Left ventricle myocardium inferior (tissue), 1 donor: Measurements from ENCODE around the gene PRR27. TPM values are rescaled to one million over a fixed set of nuclear protein-coding genes. Genes with fewer than 3 reads are reported as not detected.
A peak's percentile ranks its signal among the peaks of the same experiment; 100 is the strongest.

Experiments
- DNase-seq: peaks from one replicate; pipeline ENCODE4 v3.0.0-alpha.2; 2020
- H3K27ac ChIP-seq: fragments of 200-600 bp; replicated peaks from 2 replicates; pipeline ENCODE4 v1.8.0; 2021
- H3K27me3 ChIP-seq: fragments of 200-600 bp; 2 replicates; pipeline ENCODE4 v1.8.0; 2021; ENCODE audit warnings: low read depth
- H3K36me3 ChIP-seq: fragments of 200-600 bp; 2 replicates; pipeline ENCODE4 v1.8.0; 2021
- H3K4me1 ChIP-seq: fragments of 200-600 bp; 2 replicates; pipeline ENCODE4 v1.8.0; 2021
- H3K4me3 ChIP-seq: fragments of 200-600 bp; 2 replicates; pipeline ENCODE4 v1.8.0; 2021; ENCODE audit warnings: mild to moderate bottlenecking, moderate library complexity
- H3K9me3 ChIP-seq: fragments of 200-600 bp; replicated peaks from 2 replicates; pipeline ENCODE4 v1.8.0; 2021
- CTCF ChIP-seq: fragments of 200-600 bp; IDR thresholded peaks from 2 replicates; pipeline ENCODE4 v1.8.0; 2021; ENCODE audit warnings: antibody characterized with exemption, mild to moderate bottlenecking, borderline replicate concordance
- intact Hi-C: fragments of 100-400 bp; cut with micrococcal nuclease; formaldehyde crosslinking; loops from one replicate; pipeline ENCODE4 v1.11.0; 2022
- total RNA-seq: library from RNA; stranded (reverse); fragmentation: NEBNext Ultra II Directional; extraction: Animal tissue kit (Norgen Biotek cat#: 25700); gene quantifications from one replicate; pipeline ENCODE4 v1.2.1, GENCODE V29; 2021
- donor health status: DM: no; HTN: yes; CAD: no; lungs with severe emphysema.

Gene PRR27
- total RNA-seq, 1 donor from 2014 or later: not detected

GRCh38 chr4:70178075-70178660 lies 24.1 kb downstream of the PRR27 start:
- intact Hi-C loops: no loop called here
- H3K36me3 ChIP-seq: no peaks in the 10 kb centered on the region
- H3K9me3 ChIP-seq: no peaks in the 10 kb centered on the region
- H3K27me3 ChIP-seq: no peaks in the 10 kb centered on the region
- no peak for TF ChIP-seq CTCF
- no peak for DNase-seq
- no peak overlapping the region for H3K4me3 ChIP-seq
- H3K4me1 ChIP-seq: no peaks in the 10 kb centered on the region
- H3K27ac ChIP-seq: no peak overlapping the region

GRCh38 chr4:70179811-70180210 lies 25.8 kb downstream of the PRR27 start:
- Histone ChIP-seq H3K9me3 (no peaks in the 10 kb centered on the region), H3K4me1 (no peaks in the 10 kb centered on the region), H3K27ac (no peak overlapping the region), H3K36me3 (no peaks in the 10 kb centered on the region), H3K27me3 (no peaks in the 10 kb centered on the region), H3K4me3 (no peak overlapping the region)
- TF ChIP-seq CTCF: no peak
- intact Hi-C loops: no loop called here
- DNase-seq: no peak

GRCh38 chr4:70181864-70182263 lies 27.8 kb downstream of the PRR27 start:
- Histone ChIP-seq H3K36me3 (no peaks in the 10 kb centered on the region), H3K4me1 (no peaks in the 10 kb centered on the region), H3K9me3 (no peaks in the 10 kb centered on the region), H3K4me3 (no peak overlapping the region), H3K27ac (no peak overlapping the region), H3K27me3 (no peaks in the 10 kb centered on the region)
- TF ChIP-seq CTCF: no peak
- intact Hi-C loops: no loop called here
- no peak for DNase-seq

- H3K9me3 ChIP-seq: no peaks in the 10 kb centered on the region
- no peaks in the 10 kb centered on the region for H3K4me1 ChIP-seq
- H3K27me3 ChIP-seq: no peaks in the 10 kb centered on the region
- H3K36me3 ChIP-seq: no peaks in the 10 kb centered on the region
- H3K4me3 ChIP-seq: no peak overlapping the region
- no peak for TF ChIP-seq CTCF
- intact Hi-C loops: no loop called here
- DNase-seq: no peak
- no peak overlapping the region for H3K27ac ChIP-seq
Measured at GRCh38 chr4:70182517-70183167, 28.6 kb downstream of the PRR27 start.

- no peak overlapping the region for H3K27ac ChIP-seq
- TF ChIP-seq CTCF: peak; percentile 34
- no peak overlapping the region for H3K4me3 ChIP-seq
- H3K27me3 ChIP-seq: no peaks in the 10 kb centered on the region
- DNase-seq: no peak
- no peaks in the 10 kb centered on the region for H3K9me3 ChIP-seq
- no peaks in the 10 kb centered on the region for H3K4me1 ChIP-seq
- intact Hi-C loops: no loop called here
- H3K36me3 ChIP-seq: no peaks in the 10 kb centered on the region
Measured at GRCh38 chr4:70183168-70183939, 29.3 kb downstream of the PRR27 start.
